B cell (primary cell): ENCODE measurements around the gene HCK. TPM values are rescaled to one million over a fixed set of nuclear protein-coding genes. Genes with fewer than 3 reads are reported as not detected.

ENCODE experiments used
- ATAC-seq: fragments of 200-7000 bp; cut with Tn5 transposase; one replicate; pipeline ENCODE4 v1.10.0; 2021; ENCODE audit warnings: low read depth, mild to moderate bottlenecking, moderate number of reproducible peaks, moderate library complexity
- CTCF ChIA-PET: fragments of 350-600 bp; sonication (Branson Sonifier 250); formaldehyde crosslinking; loops from one replicate; lab custom pipeline; 2021; ENCODE audit warnings: antibody characterized with exemption, inconsistent platforms; lab: Charles Lee
- POLR2A ChIA-PET: fragments of 350-600 bp; sonication (Branson Sonifier 250); formaldehyde crosslinking; loops from one replicate; lab custom pipeline; 2021; ENCODE audit warnings: antibody characterized with exemption; lab: Charles Lee
- DNase-seq: peaks from one replicate; pipeline ENCODE4 v3.0.0; 2013
- H2AFZ ChIP-seq: 2 replicates; pipeline ENCODE4 v1.6.1; 2012; ENCODE audit warnings: mild to moderate bottlenecking, low read depth, low read length; ENCODE audit not compliant: insufficient read depth, poor library complexity, severe bottlenecking
- H3K27ac ChIP-seq, 2 donors: 1 replicate in 1 of 2; 2 replicates in 1 of 2; pipeline ENCODE4 v1.5.1; 2012 to 2013; ENCODE audit warnings: low read length in 2 of 2, mild to moderate bottlenecking in 2 of 2, moderate library complexity in 1 of 2
- H3K27me3 ChIP-seq, 4 experiments: fragments of 200-600 bp in 1 of 4; sonication (generic) in 1 of 4; replicated peaks in 1 of 4; 1 replicate in 2 of 4; 2 replicates in 2 of 4; pipeline versions ENCODE4 v1.6.1 to v1.7.0; 2013 to 2016; ENCODE audit warnings: low read length in 3 of 4, mild to moderate bottlenecking in 2 of 4, mixed read lengths in 1 of 4, moderate library complexity in 1 of 4; ENCODE audit not compliant: insufficient read depth in 4 of 4, control insufficient read depth in 3 of 4; ENCODE audit errors: control extremely low read depth in 1 of 4
- H3K36me3 ChIP-seq, 2 experiments: replicated peaks in 1 of 2; 1 replicate in 1 of 2; 2 replicates in 1 of 2; pipeline versions ENCODE4 v1.6.1 to v1.7.1; 2013; ENCODE audit warnings: low read length in 1 of 2; ENCODE audit not compliant: insufficient read depth in 2 of 2, control insufficient read depth in 1 of 2; ENCODE audit errors: control extremely low read depth in 1 of 2, extremely low read depth in 1 of 2
- H3K4me1 ChIP-seq, 2 donors: fragments of 200-600 bp in 1 of 2; sonication (generic) in 1 of 2; 1 replicate in 1 of 2; 2 replicates in 1 of 2; pipeline versions ENCODE4 v1.5.1 to v1.6.1; 2013 to 2017; ENCODE audit warnings: low read length in 2 of 2; ENCODE audit not compliant: control insufficient read depth in 2 of 2, insufficient read depth in 2 of 2
- H3K4me2 ChIP-seq: replicated peaks from 2 replicates; pipeline ENCODE3; 2012; ENCODE audit warnings: mild to moderate bottlenecking, low read depth, low read length; ENCODE audit not compliant: poor library complexity, severe bottlenecking
- H3K4me3 ChIP-seq, 5 experiments: fragments of 200-600 bp in 1 of 5; sonication (generic) in 1 of 5; 1 replicate in 3 of 5; 2 replicates in 2 of 5; pipeline versions ENCODE4 v1.5.1 to v1.7.0; 2011 to 2016; ENCODE audit warnings: low read length in 4 of 5, mild to moderate bottlenecking in 4 of 5, low read depth in 2 of 5, control low read depth in 1 of 5, moderate library complexity in 1 of 5; ENCODE audit not compliant: insufficient read depth in 1 of 5; ENCODE audit errors: control extremely low read depth in 1 of 5, extremely low read depth in 1 of 5
- H3K79me2 ChIP-seq: fragments of 200-600 bp; sonication (generic); one replicate; pipeline ENCODE4 v1.6.0; 2016; ENCODE audit warnings: low read length; ENCODE audit not compliant: control insufficient read depth, insufficient read depth
- H3K9ac ChIP-seq: fragments of 200-600 bp; sonication (generic); 2 replicates; pipeline ENCODE4 v1.6.1; 2017; ENCODE audit warnings: mild to moderate bottlenecking, low read length, moderate library complexity
- H3K9me3 ChIP-seq, 3 donors: one replicate each; pipeline versions ENCODE4 v1.6.1 to v1.7.1; 2013; ENCODE audit warnings: low read length in 2 of 3; ENCODE audit not compliant: control insufficient read depth in 2 of 3, insufficient read depth in 1 of 3; ENCODE audit errors: control extremely low read depth in 1 of 3
- H4K20me1 ChIP-seq: 2 replicates; pipeline ENCODE4 v1.6.0; 2012; ENCODE audit warnings: mild to moderate bottlenecking, low read length; ENCODE audit not compliant: insufficient read depth, control insufficient read depth, poor library complexity, severe bottlenecking
- H3K27ac Mint-ChIP-seq: one replicate; pipeline ENCODE4 v1.8.0; 2021; ENCODE audit warnings: mixed read lengths
- H3K27me3 Mint-ChIP-seq: one replicate; pipeline ENCODE4 v1.8.0; 2021; ENCODE audit warnings: mixed read lengths
- H3K4me1 Mint-ChIP-seq: one replicate; pipeline ENCODE4 v1.8.0; 2021; ENCODE audit warnings: mixed read lengths
- H3K4me3 Mint-ChIP-seq: one replicate; pipeline ENCODE4 v1.8.0; 2021; ENCODE audit warnings: mixed read lengths
- H3K9me3 Mint-ChIP-seq: one replicate; pipeline ENCODE4 v1.8.0; 2022; ENCODE audit warnings: mixed read lengths; ENCODE audit not compliant: insufficient read depth
- EZH2 ChIP-seq: IDR thresholded peaks from 2 replicates; pipeline ENCODE4 v1.6.1; 2012; ENCODE audit warnings: borderline replicate concordance, low read depth, mild to moderate bottlenecking, moderate library complexity, low read length; ENCODE audit not compliant: insufficient read depth, poor library complexity, severe bottlenecking
- WGBS: methylation state at CpG from one replicate; pipeline ENCODE4 v1.1.5; 2013; ENCODE audit warnings: missing lambda C conversion rate; ENCODE audit not compliant: insufficient coverage; 5-methylcytosine and 5-hydroxymethylcytosine counted together
- intact Hi-C: fragments of 100-400 bp; cut with micrococcal nuclease; formaldehyde crosslinking; loops from one replicate; pipeline ENCODE4 v1.10.0; 2022
- polyA plus RNA-seq: library from polyadenylated mRNA; depleted of rRNA; stranded (reverse); fragments of >200 nt; gene quantifications from 2 replicates; pipeline ENCODE4 v1.2.3, GENCODE V29; 2012
- total RNA-seq, 2 donors: library from RNA; stranded (reverse); fragments of 120-200 nt in 1 of 2; gene quantifications; 1 replicate in 1 of 2; 2 replicates in 1 of 2; pipeline versions ENCODE4 v1.2.3 to v1.2.4, GENCODE V29; 2013 to 2022
- TF ChIP-seq, protein P1 (sequence below): fragments of 200-600 bp; IDR thresholded peaks from one replicate; pipeline ENCODE4 v1.8.0; 2022; ENCODE audit warnings: antibody characterized with exemption, mild to moderate bottlenecking

HCK gene
- total and polyA plus RNA-seq, 2 donors (not counting 1 experiment from before 2014, with no cell fraction given) = 33.3 to 48.6 TPM

DNA sequence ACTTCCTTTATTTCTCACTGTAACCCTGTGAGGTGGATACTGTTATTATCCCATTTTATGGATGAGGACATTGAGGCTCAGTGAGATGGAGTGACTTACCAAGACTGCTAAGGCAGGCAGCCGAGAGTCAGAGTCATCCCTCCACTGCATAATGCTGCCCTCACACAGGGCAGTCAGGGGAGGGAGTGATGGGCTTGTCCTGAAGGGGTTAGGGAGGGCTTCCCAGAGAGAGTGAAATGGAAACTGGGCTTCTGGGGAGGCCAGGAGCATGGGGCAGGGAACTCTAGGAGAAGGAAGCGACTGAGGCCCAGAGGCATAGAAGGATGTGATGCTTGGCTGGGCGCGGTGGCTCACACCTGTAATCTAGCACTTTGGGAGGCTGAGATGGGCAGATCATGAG lies 88.6 kb downstream of the HCK start:
- peaks cover 2 to 89% of the 10 kb centered on the region in 2 experiments for H3K36me3 ChIP-seq
- H3K27me3 ChIP-seq = no peaks in the 10 kb centered on the region
- H3K9ac ChIP-seq = no peak overlapping the region
- Mint-ChIP-seq H3K27ac (no peak overlapping the region), H3K4me1 (no peaks in the 10 kb centered on the region), H3K9me3 (no peaks in the 10 kb centered on the region), H3K4me3 (no peak overlapping the region), H3K27me3 (no peaks in the 10 kb centered on the region)
- no peak overlapping the region for H3K27ac ChIP-seq
- 100% methylated on average over 1 of the region's 4 CpGs for WGBS
- H4K20me1 ChIP-seq = peaks cover 2% of the 10 kb centered on the region
- CTCF ChIA-PET = no interaction called here
- H3K4me2 ChIP-seq = no peak overlapping the region
- POLR2A ChIA-PET = no interaction called here
- no peaks in the 10 kb centered on the region for H3K4me1 ChIP-seq
- no peaks in the 10 kb centered on the region for H3K9me3 ChIP-seq
- H3K79me2 ChIP-seq = peaks cover 4% of the 10 kb centered on the region
- intact Hi-C loops = no loop called here
- ATAC-seq = no peak
- TF ChIP-seq, protein P1, sequence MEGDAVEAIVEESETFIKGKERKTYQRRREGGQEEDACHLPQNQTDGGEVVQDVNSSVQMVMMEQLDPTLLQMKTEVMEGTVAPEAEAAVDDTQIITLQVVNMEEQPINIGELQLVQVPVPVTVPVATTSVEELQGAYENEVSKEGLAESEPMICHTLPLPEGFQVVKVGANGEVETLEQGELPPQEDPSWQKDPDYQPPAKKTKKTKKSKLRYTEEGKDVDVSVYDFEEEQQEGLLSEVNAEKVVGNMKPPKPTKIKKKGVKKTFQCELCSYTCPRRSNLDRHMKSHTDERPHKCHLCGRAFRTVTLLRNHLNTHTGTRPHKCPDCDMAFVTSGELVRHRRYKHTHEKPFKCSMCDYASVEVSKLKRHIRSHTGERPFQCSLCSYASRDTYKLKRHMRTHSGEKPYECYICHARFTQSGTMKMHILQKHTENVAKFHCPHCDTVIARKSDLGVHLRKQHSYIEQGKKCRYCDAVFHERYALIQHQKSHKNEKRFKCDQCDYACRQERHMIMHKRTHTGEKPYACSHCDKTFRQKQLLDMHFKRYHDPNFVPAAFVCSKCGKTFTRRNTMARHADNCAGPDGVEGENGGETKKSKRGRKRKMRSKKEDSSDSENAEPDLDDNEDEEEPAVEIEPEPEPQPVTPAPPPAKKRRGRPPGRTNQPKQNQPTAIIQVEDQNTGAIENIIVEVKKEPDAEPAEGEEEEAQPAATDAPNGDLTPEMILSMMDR = no peak
- no peak for TF ChIP-seq EZH2
- no peak overlapping the region for H2AFZ ChIP-seq
- DNase-seq = no peak
- H3K4me3 ChIP-seq = no peak overlapping the region

DNA sequence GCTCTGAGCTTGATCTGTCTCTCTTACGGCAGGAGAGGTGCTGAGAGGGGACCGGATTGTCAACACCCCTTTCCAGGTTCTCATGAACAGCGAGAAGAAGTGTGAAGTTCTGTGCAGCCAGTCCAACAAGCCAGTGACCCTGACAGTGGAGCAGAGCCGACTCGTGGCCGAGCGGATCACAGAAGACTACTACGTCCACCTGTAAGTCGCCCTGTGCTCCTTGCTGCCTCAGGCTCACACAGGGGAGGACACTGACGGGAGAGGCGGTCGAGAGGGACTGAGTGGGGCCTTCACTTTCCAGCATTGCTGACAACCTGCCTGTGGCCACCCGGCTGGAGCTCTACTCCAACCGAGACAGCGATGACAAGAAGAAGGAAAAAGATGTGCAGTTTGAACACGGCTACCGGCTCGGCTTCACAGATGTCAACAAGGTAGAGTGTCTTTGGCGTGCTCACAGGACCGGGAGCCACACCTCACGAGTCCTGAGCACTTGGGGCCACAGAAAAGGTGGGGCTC lies 89.5 kb downstream of the HCK start:
- no peaks in the 10 kb centered on the region for H3K4me1 ChIP-seq
- no peak overlapping the region for H3K9ac ChIP-seq
- Mint-ChIP-seq H3K27ac (no peak overlapping the region), H3K9me3 (no peaks in the 10 kb centered on the region), H3K27me3 (no peaks in the 10 kb centered on the region), H3K4me1 (no peaks in the 10 kb centered on the region), H3K4me3 (no peak overlapping the region)
- ATAC-seq = no peak
- no peaks in the 10 kb centered on the region for H3K9me3 ChIP-seq
- H2AFZ ChIP-seq = no peak overlapping the region
- H3K4me3 ChIP-seq = no peak overlapping the region
- no peak overlapping the region for H3K4me2 ChIP-seq
- H3K36me3 ChIP-seq = peaks cover 5 to 90% of the 10 kb centered on the region in 2 experiments
- H3K27me3 ChIP-seq = no peaks in the 10 kb centered on the region
- peaks cover 4% of the 10 kb centered on the region for H3K79me2 ChIP-seq
- no peak for DNase-seq
- 99% methylated on average over 19 of the region's 21 CpGs for WGBS
- intact Hi-C loops = no loop called here
- CTCF ChIA-PET = no interaction called here
- POLR2A ChIA-PET = no interaction called here
- no peak overlapping the region for H3K27ac ChIP-seq
- H4K20me1 ChIP-seq = no peaks in the 10 kb centered on the region
- TF ChIP-seq, protein P1 = no peak
- TF ChIP-seq EZH2 = no peak
